Measurements from ENCODE around the gene SGPL1.
"Not testable (repeated sequence)": the region's sequence is repeated elsewhere in the genome, so short reads cannot be mapped to it uniquely, and the experiment has no call there.

SGPL1 gene

GRCh38 chr10:70849582-70850016, 33.9 kb downstream of the SGPL1 start:
- no peaks in the 10 kb centered on the region for H3K9me3 ChIP-seq (replicated peaks; ENCODE audit: low read length)

GRCh38 chr10:70850097-70850496, 34.3 kb downstream of the SGPL1 start:
- Histone ChIP-seq H3K4me3 (ENCODE audit: low read length) (no peak overlapping the region), H3K4me2 (ENCODE audit: low read length) (no peak overlapping the region), H3K4me1 (ENCODE audit: control insufficient read depth, insufficient read depth, low read length) (peaks cover 18% of the 10 kb centered on the region), H3K27me3 (ENCODE audit: control insufficient read depth, insufficient read depth, low read length) (no peaks in the 10 kb centered on the region), H3K9ac (ENCODE audit: low read depth, low read length) (no peak overlapping the region), H3K9me3 (replicated peaks; ENCODE audit: low read length) (no peaks in the 10 kb centered on the region), H3K36me3 (ENCODE audit: insufficient read depth, low read length) (peaks cover 37% of the 10 kb centered on the region)

More at GRCh38 chr10:70849582-70850016, 33.9 kb downstream of the SGPL1 start:
- Histone ChIP-seq H3K9ac (ENCODE audit: low read depth, low read length) (no peak overlapping the region), H3K27me3 (ENCODE audit: control insufficient read depth, insufficient read depth, low read length) (no peaks in the 10 kb centered on the region), H3K4me2 (ENCODE audit: low read length) (no peak overlapping the region), H3K4me1 (ENCODE audit: control insufficient read depth, insufficient read depth, low read length) (peaks cover 18% of the 10 kb centered on the region), H3K4me3 (ENCODE audit: low read length) (no peak overlapping the region), H3K36me3 (ENCODE audit: insufficient read depth, low read length) (peaks cover 32% of the 10 kb centered on the region)

GRCh38 chr10:70851597-70852475, 36.1 kb downstream of the SGPL1 start:
- no peak overlapping the region for H3K4me3 ChIP-seq (ENCODE audit: low read length)
- H3K36me3 ChIP-seq (ENCODE audit: insufficient read depth, low read length) = peaks cover 41% of the 10 kb centered on the region
- no peaks in the 10 kb centered on the region for H3K27me3 ChIP-seq (ENCODE audit: control insufficient read depth, insufficient read depth, low read length)
- no peak overlapping the region for H3K4me2 ChIP-seq (ENCODE audit: low read length)
- H3K9me3 ChIP-seq (replicated peaks; ENCODE audit: low read length) = no peaks in the 10 kb centered on the region
- H3K4me1 ChIP-seq (ENCODE audit: control insufficient read depth, insufficient read depth, low read length) = peaks cover 18% of the 10 kb centered on the region
- no peak overlapping the region for H3K9ac ChIP-seq (ENCODE audit: low read depth, low read length)

- Histone ChIP-seq H3K4me2 (ENCODE audit: low read length) (no peak overlapping the region), H3K4me3 (ENCODE audit: low read length) (no peak overlapping the region), H3K4me1 (ENCODE audit: control insufficient read depth, insufficient read depth, low read length) (peaks cover 14% of the 10 kb centered on the region), H3K9me3 (replicated peaks; ENCODE audit: low read length) (no peaks in the 10 kb centered on the region), H3K36me3 (ENCODE audit: insufficient read depth, low read length) (peaks cover 48% of the 10 kb centered on the region), H3K27me3 (ENCODE audit: control insufficient read depth, insufficient read depth, low read length) (no peaks in the 10 kb centered on the region), H3K9ac (ENCODE audit: low read depth, low read length) (no peak overlapping the region)
These were observed 37.3 kb downstream of the SGPL1 start for GRCh38 chr10:70853038-70853437.

GRCh38 chr10:70853457-70853856, 37.7 kb downstream of the SGPL1 start:
- H3K4me1 ChIP-seq (ENCODE audit: control insufficient read depth, insufficient read depth, low read length) = peaks cover 13% of the 10 kb centered on the region
- H3K9ac ChIP-seq (ENCODE audit: low read depth, low read length) = no peak overlapping the region
- no peaks in the 10 kb centered on the region for H3K9me3 ChIP-seq (replicated peaks; ENCODE audit: low read length)
- no peaks in the 10 kb centered on the region for H3K27me3 ChIP-seq (ENCODE audit: control insufficient read depth, insufficient read depth, low read length)
- no peak overlapping the region for H3K4me3 ChIP-seq (ENCODE audit: low read length)
- H3K4me2 ChIP-seq (ENCODE audit: low read length) = no peak overlapping the region
- H3K36me3 ChIP-seq (ENCODE audit: insufficient read depth, low read length) = peaks cover 50% of the 10 kb centered on the region

- Histone ChIP-seq H3K9ac (ENCODE audit: low read depth, low read length) (no peak overlapping the region), H3K36me3 (ENCODE audit: insufficient read depth, low read length) (peaks cover 60% of the 10 kb centered on the region), H3K4me3 (ENCODE audit: low read length) (no peak overlapping the region), H3K4me1 (ENCODE audit: control insufficient read depth, insufficient read depth, low read length) (no peaks in the 10 kb centered on the region), H3K4me2 (ENCODE audit: low read length) (no peak overlapping the region), H3K9me3 (replicated peaks; ENCODE audit: low read length) (no peaks in the 10 kb centered on the region), H3K27me3 (ENCODE audit: control insufficient read depth, insufficient read depth, low read length) (no peaks in the 10 kb centered on the region)
These were observed 40.7 kb downstream of the SGPL1 start for GRCh38 chr10:70856454-70856853.

GRCh38 chr10:70858759-70859158, 43.0 kb downstream of the SGPL1 start:
- no peaks in the 10 kb centered on the region for H3K9me3 ChIP-seq (replicated peaks; ENCODE audit: low read length)
- peaks cover 51% of the 10 kb centered on the region for H3K36me3 ChIP-seq (ENCODE audit: insufficient read depth, low read length)
- no peaks in the 10 kb centered on the region for H3K27me3 ChIP-seq (ENCODE audit: control insufficient read depth, insufficient read depth, low read length)
- H3K4me3 ChIP-seq (ENCODE audit: low read length) = no peak overlapping the region
- no peak overlapping the region for H3K9ac ChIP-seq (ENCODE audit: low read depth, low read length)
- H3K4me2 ChIP-seq (ENCODE audit: low read length) = no peak overlapping the region
- no peaks in the 10 kb centered on the region for H3K4me1 ChIP-seq (ENCODE audit: control insufficient read depth, insufficient read depth, low read length)

GRCh38 chr10:70861495-70862197, 45.9 kb downstream of the SGPL1 start:
- not testable (repeated sequence) for H3K9ac ChIP-seq (ENCODE audit: low read depth, low read length); H3K4me1 ChIP-seq (ENCODE audit: control insufficient read depth, insufficient read depth, low read length); H3K9me3 ChIP-seq (replicated peaks; ENCODE audit: low read length); H3K27me3 ChIP-seq (ENCODE audit: control insufficient read depth, insufficient read depth, low read length); H3K4me3 ChIP-seq (ENCODE audit: low read length); H3K4me2 ChIP-seq (ENCODE audit: low read length)
- peaks cover 38% of the 10 kb centered on the region for H3K36me3 ChIP-seq (ENCODE audit: insufficient read depth, low read length)

- H3K9me3 ChIP-seq (replicated peaks; ENCODE audit: low read length) = no peaks in the 10 kb centered on the region
- no peak overlapping the region for H3K9ac ChIP-seq (ENCODE audit: low read depth, low read length)
- no peaks in the 10 kb centered on the region for H3K27me3 ChIP-seq (ENCODE audit: control insufficient read depth, insufficient read depth, low read length)
- no peak overlapping the region for H3K4me2 ChIP-seq (ENCODE audit: low read length)
- peaks cover 23% of the 10 kb centered on the region for H3K36me3 ChIP-seq (ENCODE audit: insufficient read depth, low read length)
- no peak overlapping the region for H3K4me3 ChIP-seq (ENCODE audit: low read length)
- H3K4me1 ChIP-seq (ENCODE audit: control insufficient read depth, insufficient read depth, low read length) = no peaks in the 10 kb centered on the region
These were observed 47.9 kb downstream of the SGPL1 start for GRCh38 chr10:70863470-70864160.

GRCh38 chr10:70864935-70865334, 49.2 kb downstream of the SGPL1 start:
- Histone ChIP-seq H3K27me3 (ENCODE audit: control insufficient read depth, insufficient read depth, low read length) (no peaks in the 10 kb centered on the region), H3K9me3 (replicated peaks; ENCODE audit: low read length) (no peaks in the 10 kb centered on the region), H3K4me1 (ENCODE audit: control insufficient read depth, insufficient read depth, low read length) (no peaks in the 10 kb centered on the region), H3K4me2 (ENCODE audit: low read length) (no peak overlapping the region), H3K4me3 (ENCODE audit: low read length) (no peak overlapping the region), H3K9ac (ENCODE audit: low read depth, low read length) (no peak overlapping the region), H3K36me3 (ENCODE audit: insufficient read depth, low read length) (peaks cover 15% of the 10 kb centered on the region)

- Histone ChIP-seq H3K36me3 (ENCODE audit: insufficient read depth, low read length) (peaks cover 18% of the 10 kb centered on the region), H3K27me3 (ENCODE audit: control insufficient read depth, insufficient read depth, low read length) (no peaks in the 10 kb centered on the region), H3K4me3 (ENCODE audit: low read length) (no peak overlapping the region), H3K9me3 (replicated peaks; ENCODE audit: low read length) (no peaks in the 10 kb centered on the region), H3K4me2 (ENCODE audit: low read length) (no peak overlapping the region), H3K4me1 (ENCODE audit: control insufficient read depth, insufficient read depth, low read length) (no peaks in the 10 kb centered on the region), H3K9ac (ENCODE audit: low read depth, low read length) (no peak overlapping the region)
These were observed 50.7 kb downstream of the SGPL1 start for GRCh38 chr10:70866424-70866823.
